Gastrocnemius medialis (tissue), 4 donors: ENCODE data around the gene HGFAC. TPM values are rescaled to one million over a fixed set of nuclear protein-coding genes. Genes with fewer than 3 reads are reported as not detected.

ENCODE experiments used
- ATAC-seq, 2 donors: fragments of 150-250 bp; one replicate each; pipeline ENCODE4 v1.9.1; 2016
- DNase-seq, 2 donors: peaks; one replicate each; pipeline ENCODE4 v3.0.0-alpha.2; 2019
- H3K27ac ChIP-seq, 4 donors: fragments of 200-600 bp; sonication (generic); 1 replicate in 1 of 4; 2 replicates in 3 of 4; pipeline ENCODE4 v1.5.1; 2016 to 2018; ENCODE audit warnings: mild to moderate bottlenecking in 2 of 4, moderate library complexity in 1 of 4
- H3K27me3 ChIP-seq, 3 donors: fragments of 200-600 bp; sonication (generic) in 2 of 3; 1 replicate in 1 of 3; 2 replicates in 2 of 3; pipeline versions ENCODE4 v1.5.1 to v1.6.0; 2016 to 2019; ENCODE audit warnings: mild to moderate bottlenecking in 1 of 3, moderate library complexity in 1 of 3
- H3K36me3 ChIP-seq, 2 donors: fragments of 200-600 bp; sonication (generic) in 1 of 2; one replicate each; pipeline ENCODE4 v1.5.1; 2017 to 2018
- H3K4me1 ChIP-seq, 2 donors: fragments of 200-600 bp; sonication (generic) in 1 of 2; one replicate each; pipeline ENCODE4 v1.5.1; 2016 to 2017; ENCODE audit warnings: mild to moderate bottlenecking in 2 of 2
- H3K4me3 ChIP-seq, 4 donors: fragments of 200-600 bp; sonication (generic) in 3 of 4; 1 replicate in 1 of 4; 2 replicates in 3 of 4; pipeline ENCODE4 v1.5.1; 2016 to 2019; ENCODE audit warnings: mild to moderate bottlenecking in 2 of 4
- H3K9me3 ChIP-seq, 3 donors: fragments of 200-600 bp; sonication (generic) in 2 of 3; 1 replicate in 1 of 3; 2 replicates in 2 of 3; pipeline ENCODE4 v1.5.1; 2016 to 2019
- POLR2A ChIP-seq, 2 donors: fragments of 450-650 bp; IDR thresholded peaks; one replicate each; pipeline ENCODE4 v1.6.1; 2017; ENCODE audit warnings: antibody characterized with exemption in 2 of 2, mild to moderate bottlenecking in 2 of 2, moderate library complexity in 2 of 2
- in situ Hi-C, 4 donors: fragments of 200-750 bp; cut with MboI; loops; one replicate each; pipeline versions ENCODE4 v1.15.0 to v1.8.0; 2017; ENCODE audit warnings: low sequenced_read_pairs in 4 of 4
- intact Hi-C: fragments of 100-400 bp; cut with DNase I; formaldehyde crosslinking; loops from one replicate; pipeline ENCODE4 v1.15.1; 2023; ENCODE audit warnings: low total_unique reads
- total RNA-seq, 4 donors: library from RNA; depleted of rRNA; stranded (reverse); fragments of >200 nt; gene quantifications; one replicate each; pipeline versions ENCODE4 v1.1.0 to v1.2.3, GENCODE V29; 2016
- TF ChIP-seq, protein P1 (sequence below), 5 experiments: fragments of 450-650 bp in 3 of 5; fragments of 200-600 bp in 2 of 5; sonication (generic) in 2 of 5; IDR thresholded peaks in 4 of 5; conservative IDR thresholded peaks in 1 of 5; 1 replicate in 4 of 5; 2 replicates in 1 of 5; pipeline ENCODE4 v1.5.1; 2016 to 2019; ENCODE audit warnings: antibody characterized with exemption in 5 of 5, mild to moderate bottlenecking in 3 of 5, moderate library complexity in 3 of 5

Gene HGFAC
- total RNA-seq, 4 donors from 2014 or later, result 0.20 to 0.68 (median 0.59) TPM

DNA sequence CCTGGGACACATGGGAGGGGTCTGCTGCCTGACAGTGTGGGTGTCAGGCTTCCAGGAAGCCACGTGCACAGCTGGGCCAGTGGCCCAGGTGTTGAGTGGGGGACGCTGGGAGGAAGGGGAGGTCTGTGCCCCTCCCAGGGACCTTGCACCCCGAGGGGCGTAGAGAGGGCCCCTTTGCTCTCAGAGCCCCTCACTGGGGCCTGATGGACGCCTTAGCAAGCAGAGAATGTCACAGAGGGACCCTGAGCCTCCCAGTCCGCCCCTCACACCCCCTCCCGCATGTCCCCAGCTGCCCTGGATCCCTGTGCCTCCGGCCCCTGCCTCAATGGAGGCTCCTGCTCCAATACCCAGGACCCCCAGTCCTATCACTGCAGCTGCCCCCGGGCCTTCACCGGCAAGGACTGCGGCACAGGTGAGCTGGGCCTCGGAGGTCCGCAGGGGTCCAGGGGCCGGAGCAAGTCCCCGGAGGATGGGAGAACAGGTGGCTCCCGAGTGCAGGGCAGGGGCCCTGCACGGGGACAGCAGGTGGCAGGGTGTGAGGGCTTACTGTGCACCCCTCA is 2.1 kb downstream of the HGFAC start:
- Histone ChIP-seq H3K36me3 (no peaks in the 10 kb centered on the region), H3K4me1 (no peaks in the 10 kb centered on the region), H3K4me3 (no peak overlapping the region), H3K9me3 (no peaks in the 10 kb centered on the region), H3K27ac (no peak overlapping the region), H3K27me3 (no peaks in the 10 kb centered on the region)
- intact Hi-C loops (loop anchor here (1.0 to 10.0 kb wide), 2 partner anchors 98 to 249 kb away; no protein-coding TSS in a partner anchor), in situ Hi-C loops (no loop called here)
- no peak for ATAC-seq
- TF ChIP-seq, protein P1, sequence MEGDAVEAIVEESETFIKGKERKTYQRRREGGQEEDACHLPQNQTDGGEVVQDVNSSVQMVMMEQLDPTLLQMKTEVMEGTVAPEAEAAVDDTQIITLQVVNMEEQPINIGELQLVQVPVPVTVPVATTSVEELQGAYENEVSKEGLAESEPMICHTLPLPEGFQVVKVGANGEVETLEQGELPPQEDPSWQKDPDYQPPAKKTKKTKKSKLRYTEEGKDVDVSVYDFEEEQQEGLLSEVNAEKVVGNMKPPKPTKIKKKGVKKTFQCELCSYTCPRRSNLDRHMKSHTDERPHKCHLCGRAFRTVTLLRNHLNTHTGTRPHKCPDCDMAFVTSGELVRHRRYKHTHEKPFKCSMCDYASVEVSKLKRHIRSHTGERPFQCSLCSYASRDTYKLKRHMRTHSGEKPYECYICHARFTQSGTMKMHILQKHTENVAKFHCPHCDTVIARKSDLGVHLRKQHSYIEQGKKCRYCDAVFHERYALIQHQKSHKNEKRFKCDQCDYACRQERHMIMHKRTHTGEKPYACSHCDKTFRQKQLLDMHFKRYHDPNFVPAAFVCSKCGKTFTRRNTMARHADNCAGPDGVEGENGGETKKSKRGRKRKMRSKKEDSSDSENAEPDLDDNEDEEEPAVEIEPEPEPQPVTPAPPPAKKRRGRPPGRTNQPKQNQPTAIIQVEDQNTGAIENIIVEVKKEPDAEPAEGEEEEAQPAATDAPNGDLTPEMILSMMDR (IDR thresholded peaks at IDR 0.05 in 4 of 5, conservative IDR thresholded peaks at IDR 0.05 in 1 of 5), result peak in 2 of 5 experiments; percentile 17 to 44
- no peak for TF ChIP-seq POLR2A (IDR thresholded peaks at IDR 0.05)
- no peak for DNase-seq

DNA sequence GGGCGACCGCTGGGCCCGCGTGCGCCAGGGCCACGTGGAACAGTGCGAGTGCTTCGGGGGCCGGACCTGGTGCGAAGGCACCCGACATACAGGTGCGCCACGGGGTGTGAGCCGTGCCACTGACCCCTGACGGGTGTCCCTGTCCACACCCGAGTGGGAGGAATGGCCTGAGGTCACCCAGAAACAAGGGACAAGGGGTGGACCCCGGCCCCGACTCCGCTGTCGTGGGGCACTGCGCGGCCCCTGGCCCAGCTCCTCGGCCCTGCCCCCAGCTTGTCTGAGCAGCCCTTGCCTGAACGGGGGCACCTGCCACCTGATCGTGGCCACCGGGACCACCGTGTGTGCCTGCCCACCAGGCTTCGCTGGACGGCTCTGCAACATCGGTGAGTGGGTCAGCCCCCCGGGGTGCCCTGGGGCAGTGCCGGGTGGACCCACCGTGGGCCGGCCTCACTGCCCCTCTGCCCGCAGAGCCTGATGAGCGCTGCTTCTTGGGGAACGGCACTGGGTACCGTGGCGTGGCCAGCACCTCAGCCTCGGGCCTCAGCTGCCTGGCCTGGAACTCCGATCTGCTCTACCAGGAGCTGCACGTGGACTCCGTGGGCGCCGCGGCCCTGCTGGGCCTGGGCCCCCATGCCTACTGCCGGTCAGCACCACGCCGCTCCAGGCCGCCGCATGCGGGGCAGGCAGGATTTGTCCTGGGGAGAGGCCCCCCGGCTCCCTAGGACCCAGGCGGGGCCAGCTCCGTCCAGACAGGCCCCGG is 2.8 kb downstream of the HGFAC start:
- Histone ChIP-seq H3K27ac (no peak overlapping the region), H3K9me3 (no peaks in the 10 kb centered on the region), H3K36me3 (no peaks in the 10 kb centered on the region), H3K27me3 (no peaks in the 10 kb centered on the region), H3K4me1 (no peaks in the 10 kb centered on the region), H3K4me3 (no peak overlapping the region)
- in situ Hi-C loops (no loop called here), intact Hi-C loops (loop anchor here (10.0 kb wide), 1 partner anchor 250 kb away; no protein-coding TSS in a partner anchor)
- ATAC-seq (no peak), DNase-seq (no peak)
- TF ChIP-seq, protein P1 (IDR thresholded peaks at IDR 0.05 in 4 of 5, conservative IDR thresholded peaks at IDR 0.05 in 1 of 5), result no peak
- no peak for TF ChIP-seq POLR2A (IDR thresholded peaks at IDR 0.05)

DNA sequence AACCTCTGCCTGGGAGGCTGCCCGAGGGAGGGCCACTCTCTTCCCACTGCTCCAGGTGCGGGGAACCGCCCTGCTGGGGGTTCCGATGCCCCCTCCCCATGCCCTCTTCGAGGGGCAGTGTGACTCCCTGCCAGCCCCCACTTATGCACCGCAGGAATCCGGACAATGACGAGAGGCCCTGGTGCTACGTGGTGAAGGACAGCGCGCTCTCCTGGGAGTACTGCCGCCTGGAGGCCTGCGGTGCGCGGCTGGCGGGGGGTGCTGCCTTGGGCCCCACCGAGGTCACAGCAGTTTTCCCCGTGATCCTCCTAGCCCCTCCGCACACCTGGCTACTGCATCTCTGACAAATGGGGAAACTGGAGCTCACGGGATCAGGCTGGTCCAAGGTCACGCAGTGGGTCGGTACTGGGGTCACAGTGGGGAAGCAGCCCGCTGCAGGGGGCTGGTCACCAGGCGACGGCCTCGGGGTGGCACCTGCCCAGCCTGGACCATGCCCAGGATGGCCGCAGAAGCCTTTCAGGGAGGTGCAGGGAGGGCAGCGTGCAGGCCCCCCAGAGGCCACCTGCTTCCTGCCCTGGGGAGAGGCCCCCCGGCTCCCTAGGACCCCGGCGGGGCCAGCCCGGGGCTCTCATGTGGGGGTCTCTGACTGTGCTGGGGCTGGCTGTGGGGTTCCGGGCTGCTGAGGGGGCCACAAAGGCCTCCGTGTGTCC is 3.5 kb downstream of the HGFAC start:
- no peak for DNase-seq
- TF ChIP-seq, protein P1 (IDR thresholded peaks at IDR 0.05 in 4 of 5, conservative IDR thresholded peaks at IDR 0.05 in 1 of 5), result no peak
- no peak for TF ChIP-seq POLR2A (IDR thresholded peaks at IDR 0.05)
- no peaks in the 10 kb centered on the region for H3K27me3 ChIP-seq
- in situ Hi-C loops, result no loop called here
- H3K9me3 ChIP-seq, result no peaks in the 10 kb centered on the region
- H3K4me3 ChIP-seq, result no peak overlapping the region
- no peaks in the 10 kb centered on the region for H3K36me3 ChIP-seq
- H3K27ac ChIP-seq, result no peak overlapping the region
- H3K4me1 ChIP-seq, result no peaks in the 10 kb centered on the region
- intact Hi-C loops, result loop anchor here (10.0 kb wide), 1 partner anchor 250 kb away; no protein-coding TSS in a partner anchor
- ATAC-seq, result no peak

DNA sequence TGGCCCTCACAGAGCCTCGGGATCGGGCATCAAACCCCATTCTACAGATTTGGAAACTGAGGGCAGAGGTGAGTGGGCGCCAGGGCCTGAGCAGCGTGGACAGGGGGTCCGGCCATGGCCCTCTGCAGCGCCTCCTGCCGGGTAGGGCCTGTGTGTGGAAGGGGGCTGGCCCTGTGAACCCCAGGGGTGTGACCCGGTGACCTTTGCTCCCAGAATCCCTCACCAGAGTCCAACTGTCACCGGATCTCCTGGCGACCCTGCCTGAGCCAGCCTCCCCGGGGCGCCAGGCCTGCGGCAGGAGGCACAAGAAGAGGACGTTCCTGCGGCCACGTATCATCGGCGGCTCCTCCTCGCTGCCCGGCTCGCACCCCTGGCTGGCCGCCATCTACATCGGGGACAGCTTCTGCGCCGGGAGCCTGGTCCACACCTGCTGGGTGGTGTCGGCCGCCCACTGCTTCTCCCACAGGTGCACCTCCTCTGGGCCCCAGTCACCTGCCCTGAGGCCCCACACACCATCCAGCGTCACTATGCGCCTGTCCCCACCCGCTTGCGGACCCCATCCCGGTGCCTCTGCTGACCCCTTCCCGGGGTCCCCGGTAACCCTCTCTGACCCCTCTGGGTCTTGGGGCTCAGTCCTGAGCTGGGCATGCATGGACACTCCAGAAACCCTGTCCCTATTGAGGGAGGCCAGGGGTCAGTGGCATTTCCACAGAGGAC is 4.2 kb downstream of the HGFAC start:
- no peak for DNase-seq

More for the DNA sequence above, 4.2 kb downstream of the HGFAC start:
- intact Hi-C loops, result loop anchor here (10.0 kb wide), 1 partner anchor 251 kb away; no protein-coding TSS in a partner anchor
- no peaks in the 10 kb centered on the region for H3K36me3 ChIP-seq
- H3K9me3 ChIP-seq, result no peaks in the 10 kb centered on the region
- no peak for ATAC-seq
- H3K4me3 ChIP-seq, result no peak overlapping the region
- no peak overlapping the region for H3K27ac ChIP-seq
- no peaks in the 10 kb centered on the region for H3K4me1 ChIP-seq
- TF ChIP-seq, protein P1 (IDR thresholded peaks at IDR 0.05 in 4 of 5, conservative IDR thresholded peaks at IDR 0.05 in 1 of 5), result no peak
- TF ChIP-seq POLR2A (IDR thresholded peaks at IDR 0.05), result no peak
- no peaks in the 10 kb centered on the region for H3K27me3 ChIP-seq
- in situ Hi-C loops, result no loop called here
